Smooth muscle cell (in vitro differentiated cells): Measurements from ENCODE around the gene CBFA2T2. TPM values are rescaled to one million over a fixed set of nuclear protein-coding genes. Genes with fewer than 3 reads are reported as not detected.

ENCODE experiments used
- DNase-seq: peaks from one replicate; lab custom pipeline; 2025; ENCODE audit not compliant: unreplicated experiment; lab: John Stamatoyannopoulos, UW
- H2AFZ ChIP-seq: fragments of 200-600 bp; sonication (generic); 2 replicates; pipeline ENCODE4 v1.6.0; 2016; ENCODE audit warnings: antibody characterized with exemption, low read depth, mild to moderate bottlenecking
- H3F3A ChIP-seq: fragments of 200-600 bp; sonication (generic); 2 replicates; pipeline ENCODE4 v1.6.0; 2017; ENCODE audit warnings: antibody characterized with exemption, low read depth
- H3K27ac ChIP-seq: fragments of 200-600 bp; sonication (generic); 2 replicates; pipeline ENCODE4 v1.5.1; 2016; ENCODE audit warnings: low read depth, mild to moderate bottlenecking
- H3K27me3 ChIP-seq: fragments of 200-600 bp; sonication (generic); 2 replicates; pipeline ENCODE4 v1.6.1; 2016; ENCODE audit warnings: low read depth, mild to moderate bottlenecking
- H3K36me3 ChIP-seq: fragments of 200-600 bp; sonication (generic); 2 replicates; pipeline ENCODE4 v1.5.1; 2016; ENCODE audit warnings: low read depth
- H3K4me1 ChIP-seq: fragments of 200-600 bp; sonication (generic); 2 replicates; pipeline ENCODE4 v1.5.1; 2016; ENCODE audit warnings: low read depth
- H3K4me2 ChIP-seq: fragments of 200-600 bp; sonication (generic); 2 replicates; pipeline ENCODE4 v1.6.0; 2016; ENCODE audit warnings: mild to moderate bottlenecking
- H3K4me3 ChIP-seq: fragments of 200-600 bp; sonication (generic); 2 replicates; pipeline ENCODE4 v1.5.1; 2016; ENCODE audit warnings: mild to moderate bottlenecking
- H3K79me2 ChIP-seq: fragments of 200-600 bp; sonication (generic); 2 replicates; pipeline ENCODE4 v1.6.0; 2016; ENCODE audit warnings: low read depth, mild to moderate bottlenecking
- H3K9ac ChIP-seq: fragments of 200-600 bp; sonication (generic); 2 replicates; pipeline ENCODE4 v1.6.0; 2016; ENCODE audit warnings: low read depth
- H3K9me3 ChIP-seq: fragments of 200-600 bp; sonication (generic); replicated peaks from 2 replicates; pipeline ENCODE4 v1.5.1; 2016; ENCODE audit warnings: low read depth
- H4K20me1 ChIP-seq: fragments of 200-600 bp; sonication (generic); 2 replicates; pipeline ENCODE4 v1.6.0; 2016; ENCODE audit warnings: low read depth
- CTCF ChIP-seq: fragments of 200-600 bp; sonication (generic); IDR thresholded peaks from 2 replicates; pipeline ENCODE4 v1.5.1; 2017; ENCODE audit warnings: borderline replicate concordance, mild to moderate bottlenecking, antibody characterized with exemption; ENCODE audit not compliant: insufficient read depth, poor library complexity, severe bottlenecking
- WGBS: methylation state at CpG from one replicate; pipeline ENCODE4 v1.1.7; 2016; ENCODE audit warnings: low lambda C conversion rate; 5-methylcytosine and 5-hydroxymethylcytosine counted together
- polyA plus RNA-seq: library from polyadenylated mRNA; unstranded; fragments of >200 nt; fragmentation: Nextera tagmentation; extraction: Ambion mirVana; gene quantifications from 2 replicates; pipeline ENCODE4 v1.2.1, GENCODE V29; 2016
- total RNA-seq: library from RNA; depleted of rRNA; stranded (reverse); fragments of >200 nt; gene quantifications from 2 replicates; pipeline ENCODE4 v1.2.3, GENCODE V29; 2014

Gene CBFA2T2
- total and polyA plus RNA-seq, 2 experiments from 2014 or later = 18.2 to 41.6 TPM

GRCh38 chr20:33576432-33577125 lies 86.7 kb downstream of the CBFA2T2 start:
- Histone ChIP-seq H3F3A (no peaks in the 10 kb centered on the region), H3K27me3 (no peaks in the 10 kb centered on the region), H3K4me2 (no peak overlapping the region), H4K20me1 (peaks cover 94% of the 10 kb centered on the region), H3K4me1 (no peaks in the 10 kb centered on the region), H3K4me3 (no peak overlapping the region), H2AFZ (no peak overlapping the region), H3K9ac (no peak overlapping the region), H3K27ac (no peak overlapping the region), H3K36me3 (no peaks in the 10 kb centered on the region), H3K79me2 (peaks cover 60% of the 10 kb centered on the region), H3K9me3 (no peaks in the 10 kb centered on the region)
- no peak for DNase-seq
- 83% methylated on average over 4 of the region's 4 CpGs for WGBS
- TF ChIP-seq CTCF = no peak

- 33% methylated on average over 1 of the region's 1 CpG for WGBS
- no peak for TF ChIP-seq CTCF
- H3K9ac ChIP-seq = no peak overlapping the region
- no peak overlapping the region for H3K4me2 ChIP-seq
- H3K79me2 ChIP-seq = peaks cover 62% of the 10 kb centered on the region
- H4K20me1 ChIP-seq = peaks cover 91% of the 10 kb centered on the region
- no peak overlapping the region for H3K4me3 ChIP-seq
- no peaks in the 10 kb centered on the region for H3F3A ChIP-seq
- H3K27me3 ChIP-seq = no peaks in the 10 kb centered on the region
- H3K4me1 ChIP-seq = no peaks in the 10 kb centered on the region
- H3K27ac ChIP-seq = no peak overlapping the region
- DNase-seq = no peak
- H2AFZ ChIP-seq = no peak overlapping the region
- H3K36me3 ChIP-seq = no peaks in the 10 kb centered on the region
- no peaks in the 10 kb centered on the region for H3K9me3 ChIP-seq
These were observed 88.6 kb downstream of the CBFA2T2 start for GRCh38 chr20:33578510-33578909.

GRCh38 chr20:33583143-33583542 lies 93.2 kb downstream of the CBFA2T2 start:
- no peak overlapping the region for H3K27ac ChIP-seq
- peaks cover 80% of the 10 kb centered on the region for H3K79me2 ChIP-seq
- no peak for DNase-seq
- WGBS = 98% methylated on average over 2 of the region's 2 CpGs
- peaks cover 92% of the 10 kb centered on the region for H4K20me1 ChIP-seq
- TF ChIP-seq CTCF = no peak
- no peak overlapping the region for H2AFZ ChIP-seq
- H3K4me3 ChIP-seq = no peak overlapping the region
- no peaks in the 10 kb centered on the region for H3K27me3 ChIP-seq
- no peaks in the 10 kb centered on the region for H3F3A ChIP-seq
- H3K4me1 ChIP-seq = peaks cover 4% of the 10 kb centered on the region
- H3K9ac ChIP-seq = no peak overlapping the region
- H3K36me3 ChIP-seq = no peaks in the 10 kb centered on the region
- H3K4me2 ChIP-seq = no peak overlapping the region
- H3K9me3 ChIP-seq = no peaks in the 10 kb centered on the region

- Histone ChIP-seq H3K27ac (no peak overlapping the region), H3K4me1 (peaks cover 4% of the 10 kb centered on the region), H3K27me3 (no peaks in the 10 kb centered on the region), H2AFZ (no peak overlapping the region), H3K9ac (no peak overlapping the region), H3K79me2 (peaks cover 63% of the 10 kb centered on the region), H4K20me1 (peaks cover 92% of the 10 kb centered on the region), H3K4me3 (no peak overlapping the region), H3F3A (no peaks in the 10 kb centered on the region), H3K4me2 (peak overlapping the region; percentile 54), H3K36me3 (no peaks in the 10 kb centered on the region), H3K9me3 (no peaks in the 10 kb centered on the region)
- WGBS = 96% methylated on average over 3 of the region's 3 CpGs
- DNase-seq = no peak
- TF ChIP-seq CTCF = no peak
These were observed 95.1 kb downstream of the CBFA2T2 start for GRCh38 chr20:33584976-33585375.
